ENCODE data around the gene JAK2.
"Not testable (repeated sequence)": the region's sequence is repeated elsewhere in the genome, so short reads cannot be mapped to it uniquely, and the experiment has no call there.

The JAK2 gene

GRCh38 chr9:4986296-4986695 lies 1.2 kb downstream of the JAK2 start:
- H3K4me1 Mint-ChIP-seq (ENCODE audit: low read depth): peaks cover 36% of the 10 kb centered on the region
- no peak overlapping the region for H3K4me3 Mint-ChIP-seq
- intact Hi-C loops (cut with micrococcal nuclease): loop anchor here (5.0 to 10.0 kb wide), 4 partner anchors 134 to 469 kb away; partner anchors contain the start of genes CD274, CDC37L1 and RCL1
- H3K27me3 Mint-ChIP-seq: no peaks in the 10 kb centered on the region
- peak overlapping the region; percentile 97 for H3K27ac Mint-ChIP-seq
- H3K36me3 Mint-ChIP-seq (ENCODE audit: low read depth): peaks cover 29% of the 10 kb centered on the region
- H3K9me3 Mint-ChIP-seq: no peaks in the 10 kb centered on the region

DNA sequence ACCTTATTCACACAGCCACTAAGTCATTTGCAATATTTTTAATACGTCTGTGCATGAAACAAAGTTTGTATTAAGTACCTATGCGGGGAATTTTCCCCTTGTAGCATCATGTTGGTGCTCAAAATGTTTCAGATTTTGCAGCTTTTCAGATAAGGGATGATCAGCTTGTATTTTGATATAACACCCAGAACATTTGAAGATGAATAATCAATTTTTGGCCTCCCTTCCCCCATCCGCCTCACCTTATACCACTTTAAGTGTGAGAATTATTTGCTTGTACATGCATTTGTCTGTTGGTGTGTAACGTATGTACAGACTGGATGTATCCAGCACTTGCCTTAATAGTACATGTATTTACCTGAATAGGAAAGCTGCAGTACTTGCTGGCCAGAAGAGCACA lies 1.7 kb downstream of the JAK2 start:
- Mint-ChIP-seq H3K27ac (no peak overlapping the region), H3K4me1 (ENCODE audit: low read depth) (peaks cover 37% of the 10 kb centered on the region), H3K36me3 (ENCODE audit: low read depth) (peaks cover 29% of the 10 kb centered on the region), H3K27me3 (no peaks in the 10 kb centered on the region), H3K4me3 (no peak overlapping the region), H3K9me3 (peaks cover 4% of the 10 kb centered on the region)
- intact Hi-C loops (cut with micrococcal nuclease): loop anchor here (5.0 to 10.0 kb wide), 4 partner anchors 134 to 468 kb away; partner anchors contain the start of genes CD274, CDC37L1 and RCL1

- Mint-ChIP-seq H3K4me1 (ENCODE audit: low read depth) (peaks cover 39% of the 10 kb centered on the region), H3K27ac (no peak overlapping the region), H3K36me3 (ENCODE audit: low read depth) (peaks cover 29% of the 10 kb centered on the region), H3K9me3 (peaks cover 16% of the 10 kb centered on the region), H3K4me3 (no peak overlapping the region), H3K27me3 (no peaks in the 10 kb centered on the region)
- intact Hi-C loops (cut with micrococcal nuclease): loop anchor here (5.0 to 10.0 kb wide), 4 partner anchors 136 to 467 kb away; partner anchors contain the start of genes CD274, CDC37L1 and RCL1
Observed at GRCh38 chr9:4987961-4988421, 2.9 kb downstream of the JAK2 start.

GRCh38 chr9:4992872-4993271 lies 7.8 kb downstream of the JAK2 start:
- Mint-ChIP-seq H3K27ac (no peak overlapping the region), H3K36me3 (ENCODE audit: low read depth) (peaks cover 36% of the 10 kb centered on the region), H3K9me3 (peaks cover 18% of the 10 kb centered on the region), H3K4me3 (no peak overlapping the region), H3K4me1 (ENCODE audit: low read depth) (peaks cover 35% of the 10 kb centered on the region), H3K27me3 (no peaks in the 10 kb centered on the region)
- intact Hi-C loops (cut with micrococcal nuclease): no loop called here

DNA sequence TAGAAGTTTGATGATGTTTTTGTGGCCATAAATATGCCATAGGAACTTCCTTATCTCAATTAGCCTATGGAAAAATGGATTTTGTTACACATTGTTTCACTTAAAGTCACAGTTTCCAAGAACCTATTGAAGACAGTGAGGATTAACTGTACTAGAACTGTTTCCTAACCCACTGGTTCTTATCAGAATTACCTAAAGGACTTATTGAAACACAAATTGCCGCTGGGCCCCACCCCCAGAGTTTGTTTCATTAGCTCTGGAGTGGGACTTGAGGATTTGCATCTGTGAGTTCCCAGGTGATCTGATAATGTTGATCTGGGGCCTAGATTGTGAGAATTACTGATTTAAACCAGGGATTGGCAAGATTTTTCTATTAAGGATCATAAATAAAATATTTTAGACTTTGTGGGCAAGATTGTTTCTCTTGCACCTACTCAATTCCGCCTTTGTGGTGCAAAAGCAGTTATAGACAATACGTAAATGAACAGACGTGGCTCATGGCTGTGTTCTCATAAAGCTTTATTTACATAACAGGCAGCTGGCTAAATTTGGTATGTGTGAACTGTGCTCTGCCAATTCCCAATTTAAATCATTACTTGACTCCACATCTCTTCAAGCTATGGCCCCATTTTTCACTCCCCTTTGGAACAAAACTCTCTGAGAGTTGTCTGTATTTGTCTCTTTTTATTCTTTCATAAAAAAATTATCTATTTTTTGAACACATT lies 9.3 kb downstream of the JAK2 start:
- Mint-ChIP-seq H3K9me3 (peaks cover 18% of the 10 kb centered on the region), H3K36me3 (ENCODE audit: low read depth) (peaks cover 48% of the 10 kb centered on the region), H3K27me3 (no peaks in the 10 kb centered on the region), H3K4me1 (ENCODE audit: low read depth) (peaks cover 35% of the 10 kb centered on the region), H3K27ac (no peak overlapping the region), H3K4me3 (no peak overlapping the region)
- intact Hi-C loops (cut with micrococcal nuclease): no loop called here

DNA sequence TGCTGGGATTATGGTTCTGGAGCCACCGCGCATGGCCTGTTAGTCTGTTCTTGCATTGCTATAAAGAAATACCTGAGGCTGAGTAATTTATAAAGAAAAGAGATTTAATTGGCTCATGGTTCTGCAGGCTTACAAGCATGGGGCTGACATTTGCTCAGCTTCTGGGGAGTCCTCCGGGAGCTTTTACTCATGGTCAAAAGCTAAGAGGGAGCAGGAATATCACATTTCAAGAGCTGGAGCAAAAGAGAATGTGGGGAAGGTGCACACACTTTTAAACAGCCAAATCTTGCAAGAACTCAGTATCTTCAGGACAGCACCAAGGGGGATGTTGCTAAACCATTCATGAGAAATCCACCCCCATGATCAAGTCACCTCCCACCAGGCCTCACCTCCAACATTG lies 12.1 kb downstream of the JAK2 start:
- intact Hi-C loops (cut with micrococcal nuclease): no loop called here
- Mint-ChIP-seq H3K27me3 (no peaks in the 10 kb centered on the region), H3K4me1 (ENCODE audit: low read depth) (peaks cover 26% of the 10 kb centered on the region), H3K36me3 (ENCODE audit: low read depth) (peaks cover 74% of the 10 kb centered on the region), H3K4me3 (no peak overlapping the region), H3K9me3 (peaks cover 10% of the 10 kb centered on the region), H3K27ac (no peak overlapping the region)

GRCh38 chr9:4997631-4998030 lies 12.6 kb downstream of the JAK2 start:
- H3K9me3 Mint-ChIP-seq: peaks cover 5% of the 10 kb centered on the region
- H3K27me3 Mint-ChIP-seq: no peaks in the 10 kb centered on the region
- intact Hi-C loops (cut with micrococcal nuclease): no loop called here
- no peak overlapping the region for H3K4me3 Mint-ChIP-seq
- H3K27ac Mint-ChIP-seq: no peak overlapping the region
- H3K4me1 Mint-ChIP-seq (ENCODE audit: low read depth): peaks cover 21% of the 10 kb centered on the region
- peaks cover 79% of the 10 kb centered on the region for H3K36me3 Mint-ChIP-seq (ENCODE audit: low read depth)

- no peak overlapping the region for H3K4me3 Mint-ChIP-seq
- peaks cover 80% of the 10 kb centered on the region for H3K36me3 Mint-ChIP-seq (ENCODE audit: low read depth)
- no peak overlapping the region for H3K27ac Mint-ChIP-seq
Observed at GRCh38 chr9:5002811-5003210, 17.7 kb downstream of the JAK2 start.

DNA sequence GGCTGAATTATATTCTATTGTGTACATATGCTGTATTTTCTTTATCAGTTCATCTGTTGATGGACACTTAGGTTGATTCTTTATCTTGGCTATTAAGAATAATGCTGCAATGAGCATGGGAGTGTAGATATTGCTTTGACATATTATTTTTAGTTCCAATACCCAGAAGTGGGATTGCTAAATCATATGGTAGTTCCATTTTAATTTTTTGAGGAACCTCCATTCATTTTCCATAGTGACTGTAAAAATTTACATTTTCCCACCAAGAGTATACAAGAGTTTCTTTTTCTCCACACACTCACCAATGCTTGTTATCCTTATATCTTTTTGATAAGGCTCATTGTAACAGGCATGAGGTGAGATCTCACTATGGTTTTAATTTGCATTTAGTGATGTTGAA lies 19.4 kb downstream of the JAK2 start:
- intact Hi-C loops (cut with micrococcal nuclease): loop anchor here (5.0 kb wide), 1 partner anchor 207 kb away; no protein-coding TSS in a partner anchor
- no peak overlapping the region for H3K27ac Mint-ChIP-seq
- H3K9me3 Mint-ChIP-seq: peaks cover 7% of the 10 kb centered on the region
- H3K4me1 Mint-ChIP-seq (ENCODE audit: low read depth): peaks cover 24% of the 10 kb centered on the region
- H3K4me3 Mint-ChIP-seq: no peak overlapping the region
- H3K27me3 Mint-ChIP-seq: no peaks in the 10 kb centered on the region
- peaks cover 77% of the 10 kb centered on the region for H3K36me3 Mint-ChIP-seq (ENCODE audit: low read depth)

More at GRCh38 chr9:5002811-5003210, 17.7 kb downstream of the JAK2 start:
- intact Hi-C loops (cut with micrococcal nuclease): loop anchor here (5.0 kb wide), 1 partner anchor 206 kb away; no protein-coding TSS in a partner anchor
- no peaks in the 10 kb centered on the region for H3K27me3 Mint-ChIP-seq
- H3K4me1 Mint-ChIP-seq (ENCODE audit: low read depth): peaks cover 8% of the 10 kb centered on the region
- H3K9me3 Mint-ChIP-seq: peaks cover 7% of the 10 kb centered on the region

DNA sequence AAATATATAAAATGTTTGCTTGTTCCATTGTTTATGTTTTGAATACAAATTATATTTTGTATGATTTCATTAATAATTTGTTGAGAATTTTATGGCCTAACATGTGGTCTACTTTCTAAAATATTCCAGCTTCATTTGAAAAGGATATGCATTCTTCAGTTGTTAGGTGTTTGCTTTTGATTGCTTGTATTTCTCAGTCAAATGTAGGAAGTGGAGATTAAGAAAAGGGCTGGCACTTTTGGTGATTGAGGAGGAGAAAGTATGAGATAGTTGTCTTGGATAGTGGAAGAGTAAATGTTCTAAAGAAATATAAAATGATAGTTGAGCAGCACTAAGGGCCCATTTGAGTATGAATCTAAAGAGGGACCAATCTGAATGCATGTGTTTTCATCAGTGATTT lies 23.1 kb downstream of the JAK2 start:
- Mint-ChIP-seq H3K4me1 (ENCODE audit: low read depth) (peaks cover 47% of the 10 kb centered on the region), H3K27me3 (no peaks in the 10 kb centered on the region), H3K9me3 (peaks cover 7% of the 10 kb centered on the region), H3K4me3 (no peak overlapping the region), H3K36me3 (ENCODE audit: low read depth) (peaks cover 75% of the 10 kb centered on the region), H3K27ac (no peak overlapping the region)
- intact Hi-C loops (cut with micrococcal nuclease): no loop called here

DNA sequence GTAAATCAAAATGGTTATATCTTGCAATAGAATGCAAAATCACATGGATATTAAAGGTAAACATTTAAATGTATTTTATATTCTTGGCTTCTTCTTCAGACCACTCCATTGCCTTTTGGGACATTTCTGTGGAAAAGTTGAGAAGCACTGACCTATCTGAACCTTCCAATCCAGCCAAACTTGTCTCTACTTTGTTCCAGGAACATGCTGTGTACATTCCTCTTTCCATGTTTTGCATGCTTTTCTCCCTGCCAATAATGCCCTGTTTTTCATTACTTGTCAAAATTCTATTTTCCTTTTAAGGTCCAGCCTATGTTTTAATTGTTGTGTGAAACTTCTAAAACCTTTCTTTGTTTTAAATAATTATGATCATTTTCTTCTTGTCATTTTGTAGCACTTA lies 28.3 kb downstream of the JAK2 start:
- Mint-ChIP-seq H3K9me3 (peaks cover 23% of the 10 kb centered on the region), H3K36me3 (ENCODE audit: low read depth) (peaks cover 96% of the 10 kb centered on the region), H3K27me3 (no peaks in the 10 kb centered on the region), H3K27ac (no peak overlapping the region), H3K4me3 (no peak overlapping the region), H3K4me1 (ENCODE audit: low read depth) (peaks cover 59% of the 10 kb centered on the region)
- intact Hi-C loops (cut with micrococcal nuclease): no loop called here

DNA sequence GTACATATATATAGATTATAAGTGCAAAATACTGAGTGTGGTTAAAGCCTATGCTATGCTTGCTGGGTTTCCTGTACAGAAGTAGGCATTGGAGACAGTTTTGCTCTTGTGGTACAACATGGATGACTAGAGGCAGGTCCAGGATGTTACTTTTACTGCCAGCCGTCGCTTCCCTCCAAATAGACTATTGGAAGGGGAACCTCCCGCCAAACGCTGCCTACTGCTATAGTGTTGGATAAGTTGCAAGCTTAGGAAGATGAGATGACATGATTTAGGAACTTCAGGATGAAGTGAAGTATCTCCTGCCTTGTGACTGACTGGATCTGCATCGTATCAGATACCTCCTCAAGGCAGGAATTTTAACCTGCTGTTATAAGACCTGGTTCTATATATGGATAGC lies 30.9 kb downstream of the JAK2 start:
- Mint-ChIP-seq H3K4me3 (no peak overlapping the region), H3K27ac (no peak overlapping the region), H3K4me1 (ENCODE audit: low read depth) (peaks cover 52% of the 10 kb centered on the region), H3K36me3 (ENCODE audit: low read depth) (peaks cover 96% of the 10 kb centered on the region), H3K27me3 (no peaks in the 10 kb centered on the region), H3K9me3 (peaks cover 31% of the 10 kb centered on the region)
- intact Hi-C loops (cut with micrococcal nuclease): no loop called here

GRCh38 chr9:5025416-5025815 lies 40.3 kb downstream of the JAK2 start:
- H3K27me3 Mint-ChIP-seq: no peaks in the 10 kb centered on the region
- intact Hi-C loops (cut with micrococcal nuclease): no loop called here
- H3K4me1 Mint-ChIP-seq (ENCODE audit: low read depth): peaks cover 27% of the 10 kb centered on the region
- H3K4me3 Mint-ChIP-seq: no peak overlapping the region
- no peaks in the 10 kb centered on the region for H3K9me3 Mint-ChIP-seq
- H3K36me3 Mint-ChIP-seq (ENCODE audit: low read depth): peaks cover 89% of the 10 kb centered on the region
- H3K27ac Mint-ChIP-seq: peak overlapping the region; percentile 44

DNA sequence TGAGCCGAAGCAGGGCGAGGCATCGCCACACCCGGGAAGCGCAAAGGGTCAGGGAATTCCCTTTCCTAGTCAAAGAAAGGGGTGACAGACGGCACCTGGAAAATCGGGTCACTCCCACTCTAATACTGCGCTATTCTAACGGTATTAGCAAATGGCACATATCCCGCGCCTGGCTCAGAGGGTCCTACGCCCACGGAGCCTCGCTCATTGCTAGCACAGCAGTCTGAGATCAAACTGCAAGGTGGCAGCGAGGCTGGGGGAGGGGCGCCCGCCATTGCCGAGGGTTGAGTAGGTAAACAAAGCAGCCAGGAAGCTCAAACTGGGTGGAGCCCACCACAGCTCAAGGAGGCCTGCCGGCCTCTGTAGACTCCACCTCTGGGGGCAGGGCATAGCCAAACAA lies 46.9 kb downstream of the JAK2 start:
- Mint-ChIP-seq H3K9me3 (peaks cover 35% of the 10 kb centered on the region), H3K36me3 (ENCODE audit: low read depth) (peaks cover 70% of the 10 kb centered on the region)
- H3K27me3 Mint-ChIP-seq; H3K4me3 Mint-ChIP-seq; H3K27ac Mint-ChIP-seq; H3K4me1 Mint-ChIP-seq (ENCODE audit: low read depth); intact Hi-C loops (cut with micrococcal nuclease): not testable (repeated sequence)

Data from dendritic cell treated with granulocyte-macrophage colony-stimulating factor and Interleukin-4, amounts not matched to agents 40 ng/mL and 50 ng/mL, for 4 days (primary cell).